ENCODE results near the gene ARID1B. TPM values are rescaled to one million over a fixed set of nuclear protein-coding genes. Genes with fewer than 3 reads are reported as not detected.

Gene ARID1B
- total RNA-seq, 1 donor from 2014 or later = 43.4 TPM

DNA sequence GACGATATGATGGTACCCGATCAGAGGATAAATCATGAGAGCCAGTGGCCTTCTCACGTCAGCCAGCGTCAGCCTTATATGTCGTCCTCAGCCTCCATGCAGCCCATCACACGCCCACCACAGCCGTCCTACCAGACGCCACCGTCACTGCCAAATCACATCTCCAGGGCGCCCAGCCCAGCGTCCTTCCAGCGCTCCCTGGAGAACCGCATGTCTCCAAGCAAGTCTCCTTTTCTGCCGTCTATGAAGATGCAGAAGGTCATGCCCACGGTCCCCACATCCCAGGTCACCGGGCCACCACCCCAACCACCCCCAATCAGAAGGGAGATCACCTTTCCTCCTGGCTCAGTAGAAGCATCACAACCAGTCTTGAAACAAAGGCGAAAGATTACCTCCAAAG, 423.9 kb downstream of the ARID1B start:
- no peaks in the 10 kb centered on the region for H3K27me3 ChIP-seq (ENCODE audit: low read depth)
- peaks cover 75% of the 10 kb centered on the region for H3K36me3 ChIP-seq
- no peaks in the 10 kb centered on the region for H3K9me3 ChIP-seq (replicated peaks)
- intact Hi-C loops (cut with micrococcal nuclease) = no loop called here
- DNase-seq = no peak
- no peak overlapping the region for H3K27ac ChIP-seq (replicated peaks)
- peaks cover 17% of the 10 kb centered on the region for H3K4me1 ChIP-seq
- TF ChIP-seq, protein P1, sequence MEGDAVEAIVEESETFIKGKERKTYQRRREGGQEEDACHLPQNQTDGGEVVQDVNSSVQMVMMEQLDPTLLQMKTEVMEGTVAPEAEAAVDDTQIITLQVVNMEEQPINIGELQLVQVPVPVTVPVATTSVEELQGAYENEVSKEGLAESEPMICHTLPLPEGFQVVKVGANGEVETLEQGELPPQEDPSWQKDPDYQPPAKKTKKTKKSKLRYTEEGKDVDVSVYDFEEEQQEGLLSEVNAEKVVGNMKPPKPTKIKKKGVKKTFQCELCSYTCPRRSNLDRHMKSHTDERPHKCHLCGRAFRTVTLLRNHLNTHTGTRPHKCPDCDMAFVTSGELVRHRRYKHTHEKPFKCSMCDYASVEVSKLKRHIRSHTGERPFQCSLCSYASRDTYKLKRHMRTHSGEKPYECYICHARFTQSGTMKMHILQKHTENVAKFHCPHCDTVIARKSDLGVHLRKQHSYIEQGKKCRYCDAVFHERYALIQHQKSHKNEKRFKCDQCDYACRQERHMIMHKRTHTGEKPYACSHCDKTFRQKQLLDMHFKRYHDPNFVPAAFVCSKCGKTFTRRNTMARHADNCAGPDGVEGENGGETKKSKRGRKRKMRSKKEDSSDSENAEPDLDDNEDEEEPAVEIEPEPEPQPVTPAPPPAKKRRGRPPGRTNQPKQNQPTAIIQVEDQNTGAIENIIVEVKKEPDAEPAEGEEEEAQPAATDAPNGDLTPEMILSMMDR (IDR thresholded peaks at IDR 0.05; ENCODE audit: borderline replicate concordance) = no peak
- H3K4me3 ChIP-seq = no peak overlapping the region

DNA sequence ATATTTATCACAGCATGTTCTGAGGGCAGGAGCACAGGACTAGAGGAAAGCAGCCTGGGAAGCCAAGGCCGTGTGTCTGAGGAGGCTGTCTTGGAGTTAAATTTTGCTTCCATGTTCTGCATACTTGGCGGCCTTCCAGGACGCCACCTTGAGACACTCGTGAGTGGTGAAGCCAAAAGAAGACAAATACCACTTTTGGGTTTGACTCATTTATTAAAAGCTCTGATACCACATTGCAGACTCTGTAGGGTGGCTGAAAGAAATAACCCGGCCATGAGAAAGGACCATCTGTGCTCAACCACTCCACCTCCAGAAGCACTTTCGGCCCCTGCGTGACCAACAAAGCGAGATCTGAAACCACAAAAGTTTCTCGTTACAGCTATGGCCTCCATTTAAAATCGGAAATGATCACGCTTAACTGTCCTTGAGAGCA, 426.1 kb downstream of the ARID1B start:
- peaks cover 11% of the 10 kb centered on the region for H3K4me1 ChIP-seq
- DNase-seq = no peak
- intact Hi-C loops (cut with micrococcal nuclease) = no loop called here
- H3K4me3 ChIP-seq = no peak overlapping the region
- peaks cover 74% of the 10 kb centered on the region for H3K36me3 ChIP-seq
- no peak overlapping the region for H3K27ac ChIP-seq (replicated peaks)
- no peaks in the 10 kb centered on the region for H3K27me3 ChIP-seq (ENCODE audit: low read depth)
- TF ChIP-seq, protein P1 (IDR thresholded peaks at IDR 0.05; ENCODE audit: borderline replicate concordance) = no peak
- H3K9me3 ChIP-seq (replicated peaks) = no peaks in the 10 kb centered on the region

- TF ChIP-seq, protein P1 (IDR thresholded peaks at IDR 0.05; ENCODE audit: borderline replicate concordance) = no peak
- peaks cover 74% of the 10 kb centered on the region for H3K36me3 ChIP-seq
These were observed 426.6 kb downstream of the ARID1B start for GRCh38 chr6:157203764-157204163.

GRCh38 chr6:157205473-157206358, 428.5 kb downstream of the ARID1B start:
- Histone ChIP-seq H3K4me1 (no peaks in the 10 kb centered on the region), H3K27me3 (ENCODE audit: low read depth) (no peaks in the 10 kb centered on the region), H3K4me3 (no peak overlapping the region), H3K9me3 (replicated peaks) (no peaks in the 10 kb centered on the region), H3K36me3 (peaks cover 64% of the 10 kb centered on the region), H3K27ac (replicated peaks) (no peak overlapping the region)
- TF ChIP-seq, protein P1 (IDR thresholded peaks at IDR 0.05; ENCODE audit: borderline replicate concordance) = no peak
- intact Hi-C loops (cut with micrococcal nuclease) = no loop called here
- DNase-seq = no peak

More at GRCh38 chr6:157203764-157204163, 426.6 kb downstream of the ARID1B start:
- H3K27me3 ChIP-seq (ENCODE audit: low read depth) = no peaks in the 10 kb centered on the region
- peaks cover 7% of the 10 kb centered on the region for H3K4me1 ChIP-seq
- H3K27ac ChIP-seq (replicated peaks) = no peak overlapping the region
- intact Hi-C loops (cut with micrococcal nuclease) = no loop called here
- no peak for DNase-seq
- H3K9me3 ChIP-seq (replicated peaks) = no peaks in the 10 kb centered on the region
- no peak overlapping the region for H3K4me3 ChIP-seq

GRCh38 chr6:157206359-157206815, 429.2 kb downstream of the ARID1B start:
- peaks cover 58% of the 10 kb centered on the region for H3K36me3 ChIP-seq
- H3K4me1 ChIP-seq = no peaks in the 10 kb centered on the region
- intact Hi-C loops (cut with micrococcal nuclease) = no loop called here
- no peak overlapping the region for H3K4me3 ChIP-seq
- no peaks in the 10 kb centered on the region for H3K9me3 ChIP-seq (replicated peaks)
- DNase-seq = no peak
- no peaks in the 10 kb centered on the region for H3K27me3 ChIP-seq (ENCODE audit: low read depth)
- TF ChIP-seq, protein P1 (IDR thresholded peaks at IDR 0.05; ENCODE audit: borderline replicate concordance) = no peak
- H3K27ac ChIP-seq (replicated peaks) = no peak overlapping the region
